Stomach smooth muscle (tissue), 2 donors: Measurements from ENCODE around the gene LHX4.

Source experiments
- H3K27ac ChIP-seq: one replicate; pipeline ENCODE4 v1.7.0; 2013; ENCODE audit warnings: mild to moderate bottlenecking, low read length, inconsistent platforms
- H3K27me3 ChIP-seq, 2 donors: one replicate each; pipeline ENCODE4 v1.7.0; 2013; ENCODE audit warnings: low read length in 2 of 2; ENCODE audit not compliant: insufficient read depth in 2 of 2, control insufficient read depth in 1 of 2
- H3K36me3 ChIP-seq, 2 donors: one replicate each; pipeline ENCODE4 v1.7.0; 2013; ENCODE audit warnings: low read length in 2 of 2; ENCODE audit not compliant: control insufficient read depth in 2 of 2, insufficient read depth in 2 of 2
- H3K4me1 ChIP-seq: one replicate; pipeline ENCODE4 v1.7.0; 2013; ENCODE audit warnings: low read length; ENCODE audit not compliant: control insufficient read depth, insufficient read depth
- H3K4me3 ChIP-seq, 2 donors: one replicate each; pipeline ENCODE4 v1.7.0; 2013; ENCODE audit warnings: low read length in 2 of 2
- H3K9ac ChIP-seq, 2 donors: one replicate each; pipeline ENCODE4 v1.7.0; 2013; ENCODE audit warnings: low read length in 2 of 2, mild to moderate bottlenecking in 1 of 2
- H3K9me3 ChIP-seq, 2 donors: one replicate each; pipeline ENCODE4 v1.7.0; 2013; ENCODE audit warnings: low read length in 2 of 2; ENCODE audit not compliant: control insufficient read depth in 2 of 2
- donor health status: healthy.
- donor health status: Pancreatic carcinoma.

The LHX4 gene

DNA sequence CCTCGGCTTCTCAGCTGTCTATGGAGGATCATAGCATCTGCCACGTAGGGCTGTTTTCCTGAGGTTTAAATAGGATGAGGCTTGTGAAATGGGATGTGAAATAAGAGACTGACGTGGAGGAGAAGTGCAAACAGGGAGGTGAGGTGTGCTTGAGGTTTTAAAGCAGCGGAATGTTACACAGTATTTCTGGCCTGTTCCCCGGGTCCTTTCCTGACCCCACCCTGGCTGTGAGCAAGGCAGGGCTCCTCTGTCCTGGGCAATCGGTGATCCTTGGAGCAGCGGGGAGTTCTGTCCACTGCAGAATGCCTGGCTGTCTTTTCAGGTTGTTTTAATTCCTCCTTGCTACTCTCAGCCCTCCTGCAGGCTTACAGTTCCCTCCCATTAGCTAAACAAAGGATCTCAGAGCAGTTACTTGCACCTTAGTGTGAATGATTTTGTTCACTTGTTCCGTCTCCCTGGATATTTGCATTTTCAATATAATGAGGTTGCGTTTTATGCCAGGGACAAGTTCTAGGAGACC, 38.6 kb downstream of the LHX4 start:
- no peaks in the 10 kb centered on the region for H3K9me3 ChIP-seq
- H3K9ac ChIP-seq = no peak overlapping the region
- H3K27me3 ChIP-seq = no peaks in the 10 kb centered on the region
- H3K4me3 ChIP-seq = no peak overlapping the region
- H3K36me3 ChIP-seq = peaks cover 2% of the 10 kb centered on the region in 2 donors
- H3K27ac ChIP-seq = no peak overlapping the region
- H3K4me1 ChIP-seq = peaks cover 6% of the 10 kb centered on the region

DNA sequence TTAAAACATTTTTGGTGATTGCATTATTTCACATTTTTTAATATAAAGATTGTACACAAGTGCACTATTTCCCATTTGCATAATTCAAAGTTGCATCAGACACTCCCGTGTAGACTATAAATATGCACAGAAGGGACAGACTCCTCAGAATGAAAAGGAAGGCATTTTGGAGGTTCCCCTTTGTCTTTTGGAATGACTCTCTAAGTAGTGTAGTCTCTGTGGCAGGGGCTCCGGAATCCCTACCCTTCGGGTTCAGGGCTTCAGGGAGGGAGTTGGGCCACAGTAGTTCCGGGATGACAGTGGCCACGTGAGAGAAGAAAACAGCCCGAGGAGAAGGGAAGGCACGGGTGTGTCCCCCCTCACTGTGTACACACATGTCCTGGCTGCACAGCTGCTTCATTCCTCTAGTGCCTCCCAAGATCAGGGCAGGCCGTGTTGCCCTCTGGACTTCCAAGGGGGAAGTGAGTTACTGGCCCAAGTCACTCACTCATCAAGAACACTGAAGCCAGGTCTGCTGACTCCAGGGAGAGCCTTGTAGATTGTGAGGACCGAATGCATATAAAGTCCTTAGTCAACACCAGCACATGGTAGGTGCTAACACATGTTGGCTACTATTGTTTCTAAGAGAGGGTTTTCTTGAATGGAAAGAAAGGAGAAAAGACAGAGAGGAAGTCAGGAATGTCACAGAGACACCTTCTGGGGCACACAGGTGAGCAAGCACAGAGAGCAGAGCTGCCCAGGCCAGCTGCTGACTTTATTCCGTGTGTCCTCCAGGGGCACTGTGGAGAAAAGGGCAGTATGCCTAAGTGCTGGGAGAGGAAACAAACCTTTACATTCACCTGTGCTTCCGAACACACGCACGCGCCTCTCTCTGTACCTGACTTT, 39.8 kb downstream of the LHX4 start:
- Histone ChIP-seq H3K27me3 (no peaks in the 10 kb centered on the region), H3K9me3 (no peaks in the 10 kb centered on the region), H3K4me1 (peaks cover 6% of the 10 kb centered on the region), H3K36me3 (peaks cover 4 to 6% of the 10 kb centered on the region in 2 donors), H3K4me3 (no peak overlapping the region), H3K27ac (no peak overlapping the region), H3K9ac (no peak overlapping the region)

DNA sequence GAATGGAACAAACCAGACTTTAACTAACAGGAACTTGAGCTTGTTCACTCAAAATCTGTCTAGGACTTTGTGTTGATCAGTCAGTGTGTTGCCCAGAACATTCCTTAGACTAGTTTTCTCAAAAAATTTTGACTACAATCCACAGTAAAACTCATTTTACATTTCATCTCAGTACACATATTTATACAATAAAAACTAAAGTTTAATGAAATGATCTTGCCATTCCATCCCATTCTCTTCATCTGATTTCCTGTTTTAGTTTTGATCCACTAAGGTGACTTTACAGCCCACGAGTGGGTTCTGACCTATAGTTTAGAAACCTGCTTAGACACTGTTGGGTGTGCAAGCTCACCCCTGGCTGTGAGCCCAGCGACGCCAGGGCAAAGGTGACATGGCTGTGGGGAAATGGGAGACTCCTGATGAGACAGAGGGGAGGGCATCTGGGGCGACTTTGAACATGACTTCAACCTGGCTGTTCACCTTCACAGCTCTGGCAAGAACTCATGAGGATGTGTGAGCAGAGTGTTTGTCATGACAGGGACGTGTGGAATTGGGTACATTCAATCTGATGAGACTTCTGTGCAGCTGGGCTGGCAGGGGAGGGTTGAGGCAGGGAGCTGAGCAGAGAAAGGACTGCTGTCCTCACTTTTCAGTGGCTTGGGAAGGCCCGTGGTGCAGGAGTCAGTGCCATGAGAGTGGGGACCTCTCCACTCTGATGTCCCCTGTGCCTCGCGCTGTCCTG, 40.6 kb downstream of the LHX4 start:
- Histone ChIP-seq H3K4me1 (peaks cover 6% of the 10 kb centered on the region), H3K9ac (no peak overlapping the region), H3K27ac (no peak overlapping the region), H3K36me3 (peaks cover 4 to 6% of the 10 kb centered on the region in 2 donors), H3K27me3 (no peaks in the 10 kb centered on the region), H3K9me3 (no peaks in the 10 kb centered on the region), H3K4me3 (no peak overlapping the region)

DNA sequence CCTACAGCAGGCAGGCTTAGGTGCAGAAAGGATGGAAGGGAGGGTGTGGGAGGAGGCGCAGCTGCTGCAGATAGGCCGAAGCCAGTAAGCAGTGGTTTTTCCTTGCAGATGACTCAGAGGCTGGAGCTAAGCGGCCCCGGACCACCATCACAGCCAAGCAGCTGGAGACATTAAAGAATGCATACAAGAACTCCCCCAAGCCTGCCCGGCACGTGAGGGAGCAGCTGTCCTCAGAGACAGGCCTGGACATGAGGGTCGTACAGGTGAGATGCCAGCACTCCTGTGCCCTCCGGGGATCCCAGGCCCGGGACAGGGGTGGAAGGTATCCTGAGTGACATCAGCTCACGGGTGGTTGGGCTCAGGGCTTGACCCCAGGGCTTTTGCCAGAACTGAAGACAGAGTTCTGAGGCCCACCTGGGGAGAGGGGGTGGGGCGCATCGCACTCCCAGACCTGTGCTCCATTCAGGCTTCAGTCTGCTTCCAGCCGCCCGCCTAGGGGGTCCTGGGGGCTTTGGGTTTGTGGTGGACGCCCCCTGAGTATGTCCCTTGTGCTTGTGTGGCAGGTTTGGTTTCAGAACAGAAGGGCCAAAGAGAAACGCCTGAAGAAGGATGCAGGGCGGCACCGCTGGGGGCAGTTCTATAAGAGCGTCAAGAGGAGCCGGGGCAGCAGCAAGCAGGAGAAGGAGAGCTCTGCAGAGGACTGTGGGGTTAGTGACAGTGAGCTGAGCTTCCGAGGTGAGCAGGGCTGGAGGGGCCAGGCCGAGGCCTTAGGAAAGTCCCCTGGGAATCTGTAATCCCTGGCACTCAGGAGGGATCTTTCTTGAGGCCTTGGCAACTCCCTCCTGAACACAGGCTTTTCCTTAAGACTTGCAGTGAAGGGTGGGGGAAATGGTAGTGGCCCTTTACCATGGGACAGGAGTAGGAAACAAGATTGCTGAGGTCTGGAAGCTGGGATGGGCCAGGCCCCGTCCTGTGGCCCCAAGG, 41.5 kb downstream of the LHX4 start:
- H3K4me1 ChIP-seq = peaks cover 6% of the 10 kb centered on the region
- peaks cover 4 to 6% of the 10 kb centered on the region in 2 donors for H3K36me3 ChIP-seq
- no peak overlapping the region for H3K9ac ChIP-seq
- no peak overlapping the region for H3K4me3 ChIP-seq
- no peak overlapping the region for H3K27ac ChIP-seq
- no peaks in the 10 kb centered on the region for H3K9me3 ChIP-seq
- no peaks in the 10 kb centered on the region for H3K27me3 ChIP-seq

DNA sequence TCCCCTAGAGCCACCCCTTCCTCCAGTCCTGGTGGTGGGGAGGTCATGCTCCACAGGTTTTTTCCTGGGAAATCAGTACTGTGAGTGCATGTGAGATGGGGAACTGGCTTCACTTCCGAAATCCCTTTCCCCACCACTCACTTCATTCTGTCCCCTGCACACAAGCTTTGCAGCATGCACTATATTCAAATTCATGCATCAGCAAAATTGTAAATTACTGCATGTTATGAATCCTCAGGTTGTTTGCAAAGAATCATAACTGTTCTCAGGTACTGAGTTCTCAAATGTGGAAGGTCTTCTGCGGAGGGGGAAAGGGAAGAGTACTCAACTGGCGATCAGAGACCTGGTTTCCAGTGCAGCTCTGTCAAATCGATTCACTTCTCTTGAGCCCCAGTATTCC, 42.3 kb downstream of the LHX4 start:
- Histone ChIP-seq H3K27ac (no peak overlapping the region), H3K36me3 (peaks cover 4 to 6% of the 10 kb centered on the region in 2 donors), H3K27me3 (no peaks in the 10 kb centered on the region), H3K9me3 (no peaks in the 10 kb centered on the region), H3K4me3 (no peak overlapping the region), H3K9ac (no peak overlapping the region), H3K4me1 (peaks cover 6% of the 10 kb centered on the region)

DNA sequence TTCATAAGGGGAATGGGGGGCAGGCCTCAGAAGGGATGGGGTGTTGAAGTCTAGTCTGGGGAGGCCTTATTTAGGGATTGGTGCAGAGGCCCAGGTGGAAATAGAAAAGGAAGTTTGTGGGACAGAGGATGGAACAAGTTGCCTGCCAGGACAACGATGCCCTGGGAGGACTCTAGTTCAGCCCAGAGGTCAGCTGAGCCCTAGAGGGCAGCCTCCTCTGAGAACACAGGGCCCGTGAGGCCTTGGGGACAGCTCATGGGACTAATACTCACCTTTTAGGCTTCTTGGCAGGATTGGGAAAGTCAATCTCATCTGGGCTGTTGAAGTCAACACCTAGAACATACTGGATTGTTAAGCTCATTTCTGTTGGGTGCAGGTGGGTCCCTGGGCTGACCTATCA, 43.0 kb downstream of the LHX4 start:
- Histone ChIP-seq H3K9me3 (no peaks in the 10 kb centered on the region), H3K4me3 (no peak overlapping the region), H3K27ac (no peak overlapping the region), H3K4me1 (peaks cover 5% of the 10 kb centered on the region), H3K36me3 (peaks cover 4 to 6% of the 10 kb centered on the region in 2 donors), H3K9ac (no peak overlapping the region), H3K27me3 (no peaks in the 10 kb centered on the region)

DNA sequence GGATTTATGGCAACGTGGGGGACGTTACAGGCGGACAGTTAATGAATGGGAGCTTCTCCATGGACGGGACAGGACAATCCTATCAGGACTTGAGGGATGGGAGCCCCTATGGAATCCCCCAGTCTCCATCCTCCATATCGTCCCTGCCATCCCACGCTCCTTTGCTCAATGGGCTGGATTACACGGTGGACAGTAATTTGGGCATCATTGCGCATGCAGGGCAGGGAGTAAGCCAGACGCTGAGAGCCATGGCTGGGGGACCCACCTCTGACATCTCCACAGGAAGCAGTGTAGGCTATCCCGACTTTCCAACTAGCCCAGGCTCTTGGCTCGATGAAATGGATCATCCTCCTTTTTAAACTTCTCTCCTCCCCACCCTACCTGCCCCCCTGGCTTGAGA, 44.2 kb downstream of the LHX4 start:
- H3K36me3 ChIP-seq = peaks cover 4 to 6% of the 10 kb centered on the region in 2 donors
- no peak overlapping the region for H3K27ac ChIP-seq
- no peak overlapping the region for H3K9ac ChIP-seq
- H3K4me1 ChIP-seq = peaks cover 4% of the 10 kb centered on the region
- H3K27me3 ChIP-seq = no peaks in the 10 kb centered on the region
- H3K9me3 ChIP-seq = no peaks in the 10 kb centered on the region
- no peak overlapping the region for H3K4me3 ChIP-seq

DNA sequence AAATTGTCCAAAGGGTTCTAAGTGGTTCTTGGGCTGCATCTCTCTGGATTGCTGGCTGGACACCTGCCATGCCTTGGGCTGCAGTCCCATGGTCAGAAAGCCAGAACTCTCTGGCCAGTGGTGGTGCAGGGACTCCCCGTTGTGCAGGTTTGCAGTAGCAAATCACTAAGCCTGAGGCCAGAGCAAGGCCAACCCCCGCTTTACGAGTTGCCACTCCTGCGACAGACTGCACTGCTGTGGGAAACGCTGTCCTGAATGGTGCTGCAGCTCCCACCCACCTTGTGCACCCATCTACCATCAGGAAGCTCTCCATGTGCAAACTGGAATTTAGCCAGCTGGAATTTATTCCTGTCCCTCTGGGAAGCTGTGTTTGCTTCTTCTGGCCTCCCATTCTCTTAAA, 45.7 kb downstream of the LHX4 start:
- no peak overlapping the region for H3K27ac ChIP-seq
- H3K36me3 ChIP-seq = peaks cover 4 to 8% of the 10 kb centered on the region in 2 donors
- H3K4me3 ChIP-seq = no peak overlapping the region

DNA sequence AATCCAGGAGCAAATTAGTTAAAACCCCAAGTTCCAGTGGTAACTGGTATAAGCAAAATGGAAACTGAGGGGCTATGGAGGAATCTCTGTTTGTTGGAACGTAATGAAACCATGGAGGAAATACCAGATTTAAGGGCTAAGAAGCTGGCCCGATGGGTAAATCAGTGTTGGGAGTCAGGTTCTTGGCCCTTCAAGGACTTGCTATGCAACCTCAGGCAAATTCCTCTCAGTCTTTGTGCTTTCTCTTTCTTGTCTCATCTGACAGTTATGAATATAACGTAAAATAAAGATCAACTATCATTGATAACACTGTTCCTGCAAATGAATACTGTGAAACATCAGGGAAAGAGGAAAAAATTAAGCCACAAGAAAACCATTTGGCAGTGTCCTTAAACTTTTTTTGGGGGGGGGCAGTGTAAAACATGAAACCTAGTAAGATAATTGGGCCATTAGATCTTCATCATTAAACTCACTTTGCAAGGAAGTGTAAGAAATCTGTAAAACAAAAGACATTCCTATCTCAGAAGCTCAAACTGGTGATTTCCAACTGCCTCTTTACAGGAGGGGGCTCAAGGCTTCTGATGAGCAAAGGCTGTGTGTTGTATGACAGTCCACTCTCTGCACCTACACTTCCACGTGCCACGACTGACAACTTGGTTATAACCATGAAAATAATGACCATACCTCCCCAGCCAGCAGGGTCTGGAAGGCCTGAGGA, 47.6 kb downstream of the LHX4 start:
- Histone ChIP-seq H3K9ac (no peak overlapping the region), H3K4me1 (no peaks in the 10 kb centered on the region), H3K4me3 (no peak overlapping the region), H3K9me3 (no peaks in the 10 kb centered on the region), H3K27ac (no peak overlapping the region), H3K27me3 (no peaks in the 10 kb centered on the region), H3K36me3 (peaks cover 4 to 9% of the 10 kb centered on the region in 2 donors)

More for the DNA sequence above, 45.7 kb downstream of the LHX4 start:
- H3K27me3 ChIP-seq = no peaks in the 10 kb centered on the region
- peaks cover 2% of the 10 kb centered on the region for H3K4me1 ChIP-seq
- H3K9me3 ChIP-seq = no peaks in the 10 kb centered on the region
- H3K9ac ChIP-seq = no peak overlapping the region

DNA sequence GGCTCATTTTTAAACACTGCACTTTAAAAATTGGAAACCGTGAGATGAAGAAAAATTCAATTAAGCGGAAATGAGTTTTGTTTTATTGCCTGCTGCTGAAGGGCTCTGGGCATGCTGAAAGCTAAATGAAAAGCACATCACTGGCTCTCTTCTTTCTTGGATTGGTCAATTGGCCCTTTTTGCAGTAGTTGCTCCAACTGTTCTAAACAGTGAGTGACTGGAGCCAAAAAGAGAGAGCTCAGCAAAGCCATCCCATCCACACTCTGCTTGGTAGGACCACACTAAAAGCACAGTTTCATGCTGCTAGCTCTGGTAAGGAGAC, 48.1 kb downstream of the LHX4 start:
- Histone ChIP-seq H3K9ac (no peak overlapping the region), H3K36me3 (peaks cover 4 to 8% of the 10 kb centered on the region in 2 donors), H3K4me3 (no peak overlapping the region), H3K9me3 (no peaks in the 10 kb centered on the region), H3K4me1 (no peaks in the 10 kb centered on the region), H3K27ac (no peak overlapping the region), H3K27me3 (no peaks in the 10 kb centered on the region)
